HPDE6-E6E7 (cell line): Measurements from ENCODE around the gene GEMIN7.
"Not testable (repeated sequence)": the region's sequence is repeated elsewhere in the genome, so short reads cannot be mapped to it uniquely, and the experiment has no call there.

ENCODE experiments used
- DNase-seq: peaks from one replicate; pipeline ENCODE4 v3.0.0; 2011; ENCODE audit warnings: missing footprints; ENCODE audit errors: extremely low spot score

GEMIN7 gene

DNA sequence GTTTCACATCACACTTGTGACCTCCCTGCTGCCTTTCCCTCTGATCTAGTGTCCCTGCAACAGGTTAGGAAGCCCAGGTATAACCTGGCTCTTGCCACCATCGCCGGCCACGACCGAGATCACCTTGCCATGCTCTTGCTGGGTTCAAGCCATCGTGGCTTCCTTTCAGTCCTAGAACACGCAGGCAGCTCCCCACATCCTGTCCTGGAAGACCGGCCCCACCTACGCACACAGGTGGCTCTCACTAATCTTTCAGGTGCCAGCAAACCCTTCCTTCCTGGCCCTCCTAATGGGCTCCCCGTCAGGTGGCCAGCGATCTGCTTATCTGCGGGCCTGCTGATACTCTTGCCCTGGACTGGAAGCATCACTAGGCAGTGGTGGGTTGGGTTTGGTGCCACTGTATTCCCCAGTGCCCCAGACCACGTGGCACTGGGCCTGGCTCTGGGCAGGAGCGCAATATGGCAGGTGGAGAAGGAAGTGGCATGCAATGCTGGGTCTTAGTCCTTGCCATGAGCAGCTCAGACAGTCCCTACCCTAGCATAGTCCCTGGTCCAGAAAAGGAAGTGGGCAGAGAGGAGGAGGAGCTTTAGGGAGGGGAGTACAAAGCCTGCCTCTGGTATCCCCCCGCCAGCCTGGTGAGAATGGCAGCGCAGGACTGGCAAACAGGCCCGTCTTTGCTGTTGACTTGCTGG lies 25.7 kb downstream of the GEMIN7 start:
- no peak for DNase-seq

DNA sequence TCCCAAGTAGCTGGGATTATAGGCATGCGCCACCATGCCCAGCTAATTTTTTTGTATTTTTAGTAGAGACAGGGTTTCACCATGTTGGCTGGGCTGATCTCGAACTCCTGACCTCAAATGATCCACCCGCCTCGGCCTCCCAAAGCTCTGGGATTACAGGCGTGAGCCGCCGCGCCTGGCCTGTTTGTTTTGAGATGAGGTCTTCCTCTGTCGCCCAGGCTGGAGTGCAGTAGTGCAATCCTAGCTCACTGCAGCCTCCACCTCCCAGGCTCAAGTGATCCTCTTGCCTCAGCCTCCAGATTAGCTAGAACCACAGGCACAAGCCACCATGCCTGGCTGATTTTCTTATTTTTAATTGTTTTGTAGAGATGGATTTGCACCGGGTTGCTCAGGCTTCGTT lies 27.3 kb downstream of the GEMIN7 start:
- not testable (repeated sequence) for DNase-seq

DNA sequence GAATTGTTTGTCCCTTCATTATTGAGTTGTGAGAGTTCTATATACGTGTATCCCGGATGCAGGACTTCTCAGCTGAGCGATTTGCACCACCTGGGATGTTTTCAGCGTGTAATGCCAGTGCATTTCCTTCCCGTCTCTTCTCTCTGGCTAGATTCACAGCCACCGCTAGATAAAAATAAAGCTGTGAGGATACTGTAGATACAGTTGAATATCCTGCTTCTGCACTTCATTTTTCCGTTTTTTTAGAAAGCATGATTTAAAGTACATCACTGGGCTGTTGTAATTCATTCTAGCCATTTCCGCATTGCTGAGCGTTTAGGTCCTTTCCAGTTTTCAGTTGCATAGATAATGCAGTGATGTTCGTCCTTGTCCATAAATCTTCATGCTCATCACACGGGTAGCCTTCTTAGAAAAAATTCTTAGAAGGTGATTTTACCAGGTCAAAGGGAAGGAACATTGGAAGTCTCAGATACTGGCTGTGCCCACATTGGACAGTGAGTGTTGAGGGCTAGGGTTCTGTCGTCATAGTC lies 28.6 kb downstream of the GEMIN7 start:
- no peak for DNase-seq

DNA sequence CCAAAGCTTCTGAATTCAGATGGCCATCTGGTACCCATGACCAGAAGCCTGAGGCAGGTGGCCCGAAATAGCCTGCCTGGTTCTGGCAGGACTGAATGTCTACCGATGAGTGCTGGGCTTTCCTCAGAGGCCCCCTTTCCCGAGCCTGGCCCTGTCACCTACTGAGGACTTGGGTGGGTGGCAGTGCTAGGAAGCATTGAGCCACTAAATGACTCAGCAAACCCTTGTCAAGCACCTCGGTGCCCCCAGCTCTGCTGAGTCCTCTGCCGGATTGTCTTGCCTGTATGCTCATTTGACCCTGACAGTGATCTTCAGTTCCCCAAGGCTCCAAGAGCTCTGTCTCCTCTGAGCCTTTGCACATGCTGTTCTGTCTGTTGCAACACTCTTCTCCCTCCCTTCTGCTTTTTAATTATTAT lies 31.8 kb downstream of the GEMIN7 start:
- no peak for DNase-seq

DNA sequence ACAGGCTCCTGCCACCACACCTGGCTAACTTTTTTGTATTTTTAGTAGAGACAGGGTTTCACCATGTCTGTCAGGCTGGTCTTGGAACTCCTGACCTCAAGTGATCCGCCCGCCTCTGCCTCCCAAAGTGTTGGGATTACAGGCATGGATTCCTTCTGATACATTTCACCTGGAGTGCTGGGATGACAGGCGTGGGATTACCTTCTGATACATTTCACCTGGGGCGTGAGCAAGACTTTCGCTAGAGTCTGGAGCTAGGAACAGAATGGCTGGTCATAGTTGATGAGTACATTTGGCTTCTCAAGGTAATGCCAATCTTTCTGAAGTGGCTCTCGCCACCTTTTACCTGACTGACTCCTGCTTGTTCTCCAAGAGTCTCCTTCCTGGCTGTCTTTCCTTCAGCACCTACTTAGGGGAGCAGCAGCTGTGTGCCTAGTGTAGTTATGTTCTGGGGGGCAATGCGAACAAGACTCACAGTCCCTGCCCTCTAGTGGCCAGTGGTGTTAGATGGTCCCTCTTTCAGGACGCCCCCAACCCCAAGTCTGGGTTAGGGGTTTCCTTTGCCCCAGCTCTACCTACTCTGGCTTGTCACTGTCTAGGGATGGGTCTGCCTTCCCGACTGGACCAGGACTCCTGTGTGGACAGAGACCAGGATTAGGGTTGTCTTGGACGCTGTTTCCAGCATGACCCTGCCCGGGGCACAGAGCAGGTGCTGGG lies 33.2 kb downstream of the GEMIN7 start:
- DNase-seq = no peak

DNA sequence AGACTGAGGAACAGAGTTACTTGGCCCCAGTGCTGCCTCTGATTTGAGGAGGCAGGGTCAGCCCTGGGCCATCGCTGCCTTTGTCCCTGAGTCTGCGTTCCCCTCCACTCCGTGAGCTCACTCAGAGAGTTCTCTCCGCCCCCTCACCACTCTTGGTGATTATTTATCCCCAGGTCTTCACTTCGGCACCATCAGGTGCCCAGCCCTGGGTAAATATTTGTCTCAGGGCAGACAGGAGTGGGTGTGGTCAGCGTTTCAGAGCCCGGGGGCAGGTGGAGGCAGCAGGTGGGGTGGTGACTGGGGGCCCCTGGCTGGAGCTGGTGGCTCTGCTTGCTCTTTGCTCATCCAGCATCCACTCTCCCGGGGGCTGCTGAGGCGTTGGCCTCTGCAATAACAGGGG lies 34.6 kb downstream of the GEMIN7 start:
- no peak for DNase-seq

DNA sequence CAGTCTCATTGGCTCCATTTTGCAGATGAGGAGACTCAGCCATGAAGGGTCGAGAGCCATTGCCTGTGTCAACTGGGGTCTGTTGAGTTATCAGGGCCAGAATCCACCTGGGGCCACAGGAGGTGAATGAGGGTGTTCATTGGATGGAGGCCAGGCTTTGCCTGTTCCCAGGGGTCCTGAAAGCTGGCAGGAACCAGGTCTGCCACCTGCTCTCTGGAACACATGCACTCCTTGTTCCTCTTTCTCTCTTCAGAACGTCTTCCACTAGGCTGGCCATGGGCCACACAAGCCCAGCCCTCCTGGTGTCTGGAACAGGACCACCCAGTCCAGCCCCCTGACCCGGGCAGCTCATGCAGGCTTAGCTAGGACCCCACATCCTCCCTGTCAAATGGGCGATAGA lies 35.1 kb downstream of the GEMIN7 start:
- DNase-seq = no peak

DNA sequence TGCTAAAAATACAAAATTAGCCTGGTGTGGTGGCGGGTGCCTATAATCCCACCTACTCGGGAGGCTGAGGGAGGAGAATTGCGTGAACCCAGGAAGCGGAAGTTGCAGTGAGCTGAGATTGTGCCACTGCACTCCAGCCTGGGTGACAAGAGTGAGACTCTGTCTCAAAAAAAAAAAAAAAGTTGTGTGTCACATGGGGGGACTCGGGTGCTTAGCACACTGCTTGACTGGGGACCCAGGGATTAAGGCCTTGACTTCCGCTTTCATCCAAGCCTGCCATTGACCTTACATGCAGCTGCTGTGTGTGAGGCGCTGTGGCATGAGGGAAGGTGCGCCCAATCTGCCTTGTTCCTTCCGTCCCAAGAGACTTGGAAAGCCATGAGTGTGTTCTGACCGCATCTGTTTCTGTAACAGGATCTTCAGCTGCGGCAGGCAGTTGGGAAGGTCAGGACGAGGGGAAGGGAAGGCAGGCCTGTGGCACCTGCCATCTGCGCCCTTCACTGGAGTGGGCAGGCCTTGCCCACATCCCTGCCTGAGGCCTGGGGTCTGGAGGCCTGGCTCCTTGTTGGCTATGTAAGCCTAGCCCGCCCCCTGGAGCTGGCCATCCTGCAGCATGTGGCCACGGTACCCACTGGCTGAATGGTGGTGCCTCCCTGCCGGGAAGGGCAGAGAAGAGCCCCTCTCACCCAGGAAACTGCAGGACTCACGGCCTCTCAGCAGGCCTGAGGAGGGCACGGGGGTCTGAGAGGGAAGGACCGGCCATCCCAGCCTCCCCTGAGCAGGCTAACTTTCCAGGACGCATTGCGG lies 37.0 kb downstream of the GEMIN7 start:
- no peak for DNase-seq

DNA sequence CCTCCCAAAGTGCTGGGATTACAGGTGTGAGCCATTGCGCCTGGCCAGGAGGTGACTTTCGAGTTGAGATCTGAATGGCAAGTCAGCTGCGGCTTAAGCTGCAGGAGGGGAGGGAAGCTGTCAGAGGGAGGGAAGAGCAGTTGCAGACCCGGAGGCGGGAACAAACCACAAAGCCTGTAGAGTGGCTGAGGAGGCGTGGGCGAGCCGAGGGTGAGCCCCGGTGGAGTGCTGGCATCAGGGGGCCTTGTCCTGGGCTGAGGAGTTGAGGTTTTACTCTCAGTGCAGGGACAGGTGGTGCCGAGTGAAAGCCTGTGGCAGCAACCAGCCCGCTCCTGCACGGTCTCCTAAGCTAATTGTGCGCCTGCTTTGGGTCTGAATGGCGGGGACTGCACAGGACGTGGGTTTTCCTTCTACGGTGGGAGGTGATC lies 38.1 kb downstream of the GEMIN7 start:
- DNase-seq = no peak

DNA sequence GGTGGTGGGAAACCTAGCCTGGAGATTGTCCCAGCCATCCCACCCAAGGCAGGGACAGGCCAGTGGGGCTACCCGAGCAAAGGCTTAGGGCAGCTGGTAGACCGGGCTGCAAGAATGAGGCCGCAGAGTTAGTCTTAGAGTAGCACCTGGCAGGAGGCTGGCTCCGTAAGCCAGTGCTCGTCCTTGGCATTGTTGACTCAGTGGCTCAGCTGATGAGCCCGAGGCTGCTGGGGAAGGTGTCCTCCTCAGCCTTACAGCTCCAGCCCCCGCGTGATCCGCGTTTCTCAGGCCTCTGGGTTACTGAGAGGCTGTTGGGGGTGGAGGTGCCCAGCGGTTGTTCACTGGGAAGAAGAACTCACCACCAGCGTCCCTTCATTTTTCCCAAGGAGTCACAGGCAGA lies 38.6 kb downstream of the GEMIN7 start:
- no peak for DNase-seq

DNA sequence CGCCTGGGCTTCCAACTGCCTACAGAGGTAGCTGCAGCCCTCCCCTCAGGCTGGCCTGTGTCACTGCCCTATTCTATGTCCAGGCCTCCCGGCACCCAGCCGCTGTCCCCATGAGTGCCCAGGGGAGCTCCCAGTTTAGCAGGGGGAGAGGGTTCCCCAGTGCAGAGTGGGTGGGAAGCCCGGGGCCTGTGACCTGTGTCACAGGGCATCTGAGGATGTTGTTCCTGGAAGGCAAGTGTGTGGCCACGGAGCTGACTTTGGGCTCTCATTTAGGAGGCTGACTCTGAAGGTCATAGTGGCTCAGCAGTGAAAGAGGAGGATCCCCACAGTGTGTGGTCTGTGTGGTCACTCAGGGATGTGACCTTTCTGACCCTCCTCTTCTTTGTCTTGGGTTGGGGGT lies 39.0 kb downstream of the GEMIN7 start:
- DNase-seq = no peak

DNA sequence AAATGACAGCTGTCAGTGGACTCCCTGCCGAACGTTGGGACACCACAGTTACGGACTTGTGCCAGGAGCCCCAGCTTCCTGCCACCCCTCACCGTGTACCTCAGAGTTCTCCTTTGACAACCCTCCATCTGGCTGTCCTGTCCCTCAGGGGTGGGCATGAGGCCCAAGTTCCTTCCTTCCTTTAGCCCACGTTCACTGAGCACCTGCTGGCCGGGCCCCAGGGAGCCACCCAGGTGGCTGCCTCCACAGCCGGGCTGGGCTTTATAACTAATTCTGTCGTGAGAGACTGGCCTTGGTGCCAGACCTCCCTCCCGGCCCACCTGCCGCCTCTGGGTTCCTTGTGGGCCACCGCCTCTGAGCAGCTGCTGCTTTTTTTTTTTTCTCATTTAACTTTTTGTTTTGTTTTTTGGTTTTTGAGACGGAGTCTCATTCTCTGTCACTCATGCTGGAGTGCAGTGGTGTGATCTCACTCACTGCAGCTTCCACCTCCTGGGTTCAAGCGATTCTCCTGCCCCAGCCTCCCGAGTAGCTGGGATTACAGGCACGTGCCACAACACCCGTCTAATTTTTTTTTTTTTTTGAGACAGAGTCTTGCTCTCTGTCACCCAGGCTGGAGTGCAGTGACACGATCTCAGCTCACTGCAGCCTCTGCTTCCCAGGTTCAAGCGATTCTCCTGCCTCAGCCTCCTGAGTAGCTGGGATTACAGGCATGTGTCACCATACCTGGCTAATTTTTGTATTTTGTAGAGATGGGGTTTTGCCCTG lies 39.7 kb downstream of the GEMIN7 start:
- not testable (repeated sequence) for DNase-seq

DNA sequence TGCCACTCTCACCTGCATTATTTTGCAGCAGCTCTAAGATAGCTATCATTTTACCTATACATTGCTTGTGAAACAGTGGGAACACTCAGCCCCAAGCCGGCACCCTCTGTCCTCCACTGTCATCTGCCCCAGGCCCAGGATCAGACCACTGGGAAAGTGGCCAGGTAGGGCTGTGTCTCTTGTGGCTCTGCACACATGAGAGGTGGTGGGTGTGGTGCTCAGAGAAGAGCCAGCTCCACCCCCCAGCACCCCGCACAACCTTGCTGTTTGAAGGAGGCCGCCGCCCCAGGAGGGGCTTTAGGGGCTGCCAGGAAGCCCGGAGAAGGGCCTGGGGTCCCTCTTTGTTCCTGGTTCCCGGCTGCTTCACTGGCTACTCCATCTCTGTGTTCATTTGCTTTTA lies 40.5 kb downstream of the GEMIN7 start:
- DNase-seq = no peak

DNA sequence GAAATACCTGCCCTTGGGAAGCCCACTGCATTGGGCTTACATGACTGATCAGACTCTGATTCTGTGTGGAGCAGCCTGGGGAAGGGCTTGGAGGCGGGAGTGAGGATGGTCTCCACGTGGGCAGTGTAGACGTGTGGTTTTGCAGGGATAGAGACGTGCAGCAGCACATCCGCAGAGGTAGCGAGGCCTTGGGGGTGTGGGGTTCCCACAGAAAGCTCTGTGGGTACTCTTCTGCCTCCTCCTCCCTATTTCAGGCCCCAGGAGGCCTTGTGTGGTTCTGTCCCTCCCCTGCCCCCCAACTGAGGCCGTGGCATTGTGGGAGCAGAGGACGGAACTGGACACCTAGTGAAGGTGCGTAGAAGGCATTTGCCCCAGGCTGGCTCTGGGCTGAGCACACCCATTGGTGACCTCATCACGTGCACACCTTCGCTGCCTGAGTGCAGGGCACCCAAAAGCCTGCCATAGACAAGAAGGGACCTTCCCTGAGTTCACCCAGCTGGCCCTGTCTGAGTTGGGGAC lies 42.8 kb downstream of the GEMIN7 start:
- no peak for DNase-seq

DNA sequence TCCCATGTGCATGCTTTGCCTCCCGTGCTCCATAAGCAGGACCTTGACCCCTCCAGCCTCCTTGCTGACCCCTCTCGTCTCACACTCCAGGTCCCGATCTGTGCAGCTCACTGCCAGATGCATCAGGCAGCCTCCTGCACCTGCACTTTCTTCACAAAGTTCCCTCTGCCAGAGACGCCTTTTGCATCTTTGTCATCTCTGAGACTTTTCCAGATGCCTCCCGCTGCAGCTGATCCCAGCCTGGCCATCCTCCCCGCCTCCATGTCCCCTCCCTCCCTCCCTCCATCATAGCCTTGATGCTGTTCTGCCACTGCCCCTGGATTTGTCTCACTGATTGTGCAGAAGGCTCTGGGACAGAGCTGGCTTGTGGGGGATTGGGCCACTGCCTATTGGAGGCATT lies 43.8 kb downstream of the GEMIN7 start:
- DNase-seq = no peak

DNA sequence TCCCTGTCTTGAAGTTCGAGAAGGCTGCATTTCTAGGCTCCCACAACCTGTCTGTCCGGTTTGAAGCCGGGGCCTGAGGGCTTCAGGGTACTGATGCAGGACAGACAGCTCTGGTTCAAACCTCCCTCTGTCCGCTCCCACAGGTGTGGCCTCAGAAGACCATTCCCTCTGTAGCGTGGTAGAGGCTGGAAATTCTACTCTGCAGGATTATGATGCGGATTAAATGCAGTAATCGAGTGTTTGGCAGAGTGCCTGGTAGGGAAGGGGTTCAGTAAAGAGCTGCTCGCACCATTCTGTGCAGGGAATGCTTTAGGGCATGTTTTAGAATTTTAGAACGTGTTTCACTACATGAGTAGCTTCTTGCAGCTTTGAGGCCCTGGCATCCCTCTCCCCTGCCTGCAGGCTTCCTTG lies 44.4 kb downstream of the GEMIN7 start:
- peak; percentile 50 for DNase-seq

DNA sequence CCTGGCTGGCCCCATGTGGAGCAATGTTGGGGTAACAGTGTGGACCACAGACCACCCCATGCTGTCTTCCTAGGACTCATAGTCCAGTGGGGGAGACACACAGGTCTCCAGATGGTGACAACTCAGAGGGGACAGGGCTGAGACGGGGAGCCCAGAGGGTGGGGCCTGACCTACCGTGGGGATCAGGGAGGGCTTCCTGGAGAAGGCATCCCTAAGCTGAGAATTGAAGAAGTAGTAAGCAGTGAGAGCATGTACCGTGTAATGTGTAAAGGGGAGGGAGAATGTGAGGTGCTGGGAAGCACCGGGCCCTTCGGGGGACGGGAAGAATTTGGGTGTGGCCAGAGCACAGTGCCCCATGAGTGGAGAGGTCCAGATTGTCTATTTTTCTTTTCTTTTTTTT lies 45.0 kb downstream of the GEMIN7 start:
- no peak for DNase-seq

DNA sequence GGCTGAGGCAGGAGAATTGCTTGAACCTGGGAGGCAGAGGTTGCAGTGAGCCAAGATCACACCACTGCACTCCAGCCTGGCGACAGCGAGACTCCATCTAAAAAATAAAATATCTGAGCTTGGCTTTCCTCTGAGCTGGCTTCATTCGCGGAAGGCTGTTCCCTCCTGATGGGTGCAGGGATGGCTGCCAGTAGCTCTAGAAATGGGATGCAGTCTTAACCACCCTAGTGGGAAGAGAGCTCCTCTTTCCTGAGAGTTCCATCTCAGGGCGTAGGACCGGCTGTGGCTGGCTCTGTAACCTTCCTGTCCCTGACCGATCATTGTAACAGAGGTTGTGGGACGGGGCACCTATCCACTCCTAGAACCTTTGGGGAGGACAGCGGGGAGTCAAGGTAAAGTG lies 46.3 kb downstream of the GEMIN7 start:
- no peak for DNase-seq

DNA sequence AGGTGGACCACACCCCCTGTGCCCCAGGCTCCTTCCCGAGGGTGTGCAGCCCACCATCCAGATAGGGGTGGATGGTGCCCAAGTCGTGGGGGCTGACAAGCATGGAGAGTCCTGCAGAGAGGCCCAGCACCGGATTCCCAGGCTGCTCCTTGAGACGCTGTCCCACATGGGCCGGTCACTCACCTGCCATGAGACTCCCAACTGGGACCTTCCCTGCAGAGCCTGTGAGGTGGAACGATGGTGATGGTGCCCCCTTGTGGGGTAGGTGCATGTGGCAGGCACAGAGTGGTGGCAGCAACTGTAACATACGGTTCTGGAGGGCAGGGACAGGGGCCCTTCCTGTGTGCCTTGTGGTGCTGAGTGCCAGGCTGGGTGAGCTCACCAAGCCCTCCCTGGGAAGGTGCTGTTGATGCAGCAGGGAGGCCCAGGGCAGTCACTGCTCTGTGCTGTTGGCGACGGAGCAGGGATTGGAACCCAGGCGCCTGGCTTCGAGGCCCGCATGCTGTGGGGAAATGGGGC lies 47.0 kb downstream of the GEMIN7 start:
- peak; percentile 33 for DNase-seq

DNA sequence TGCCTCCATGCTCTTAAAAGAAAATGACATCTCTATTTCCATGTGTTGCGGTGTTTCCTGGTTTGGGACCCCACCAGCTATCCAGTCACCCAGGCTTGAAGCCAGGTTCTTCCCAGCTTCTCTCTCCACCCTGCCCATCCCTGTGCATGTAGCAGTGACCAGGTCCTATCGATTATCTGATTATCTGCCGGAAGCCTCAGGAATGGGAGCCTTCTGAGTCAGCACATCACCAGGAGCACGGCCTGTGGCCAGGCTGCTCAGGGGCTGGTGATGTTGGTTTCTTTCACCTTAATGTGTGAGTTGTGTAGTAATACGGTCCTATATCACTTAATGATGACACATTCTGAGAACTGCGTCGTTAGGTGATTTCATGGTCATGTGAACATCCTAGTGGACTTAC lies 47.6 kb downstream of the GEMIN7 start:
- no peak for DNase-seq

DNA sequence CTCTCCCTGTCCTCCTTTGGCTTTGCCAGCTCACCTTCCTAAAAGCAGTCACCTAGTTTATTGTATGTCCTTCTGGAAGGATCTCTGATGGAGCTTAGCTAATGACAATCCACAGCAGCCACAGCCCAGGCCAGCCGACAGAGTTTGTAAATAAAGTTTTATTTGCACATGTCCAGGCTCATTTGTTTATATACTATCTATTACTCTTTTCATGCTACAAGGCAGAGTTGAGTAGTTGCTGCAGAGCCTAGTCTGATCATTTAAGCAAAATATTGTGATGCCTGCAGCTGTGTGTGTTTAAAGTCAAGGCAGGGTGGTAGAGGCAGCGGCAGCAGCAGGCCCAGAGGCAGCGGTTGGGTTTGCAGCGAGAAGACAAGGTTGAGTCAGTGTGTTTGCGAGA lies 49.1 kb downstream of the GEMIN7 start:
- DNase-seq = no peak
